ENCODE results near the gene DAPK1.

GRCh38 chr9:87673446-87674120 is 175.9 kb downstream of the DAPK1 start:
- TF ChIP-seq POLR2A (IDR thresholded peaks at IDR 0.05; ENCODE audit: low read length) (no peak), CTCF (IDR thresholded peaks at IDR 0.05) (no peak), HEYL (CRISPR knock-in tag; IDR thresholded peaks at IDR 0.05) (no peak), CBX2 (IDR thresholded peaks at IDR 0.05; ENCODE audit: borderline replicate concordance, low read depth) (no peak), E2F6 (IDR thresholded peaks at IDR 0.05; ENCODE audit: borderline replicate concordance, low read depth) (no peak), USF2 (IDR thresholded peaks at IDR 0.05) (no peak), ELK1 (IDR thresholded peaks at IDR 0.05; ENCODE audit: low read depth, low read length) (no peak)

All from A549 (cell line).